ENCODE results near the gene DLG2. TPM values are rescaled to one million over a fixed set of nuclear protein-coding genes. Genes with fewer than 3 reads are reported as not detected.
"Not testable (repeated sequence)": the region's sequence is repeated elsewhere in the genome, so short reads cannot be mapped to it uniquely, and the experiment has no call there.

DLG2 gene
- total RNA-seq, 1 donor from 2014 or later = 174 TPM

DNA sequence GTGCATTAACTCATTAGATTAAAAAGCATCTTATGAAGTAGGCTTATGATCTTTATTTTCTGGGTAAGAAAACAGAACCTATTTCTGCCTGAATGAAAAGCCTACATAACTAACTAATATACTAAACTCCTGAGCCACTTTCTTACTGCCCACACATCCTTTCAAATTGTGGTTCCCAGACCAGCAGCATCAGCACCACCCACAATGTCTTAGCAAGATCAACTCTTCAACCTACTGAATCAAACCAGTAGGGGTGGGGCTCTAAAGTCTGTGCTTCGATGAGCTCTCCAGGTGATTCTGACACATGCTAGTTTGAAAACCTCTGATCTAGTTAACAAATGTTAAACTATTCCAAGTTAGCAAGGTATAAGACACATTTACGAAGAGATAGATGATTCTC, 462.4 kb downstream of the DLG2 start:
- FAIRE-seq (no peak), DNase-seq (ENCODE audit: low spot score in 2 of 2) (no peak)

GRCh38 chr11:85154294-85154693, 472.9 kb downstream of the DLG2 start:
- FAIRE-seq (no peak), DNase-seq (ENCODE audit: low spot score in 2 of 2) (no peak)

DNA sequence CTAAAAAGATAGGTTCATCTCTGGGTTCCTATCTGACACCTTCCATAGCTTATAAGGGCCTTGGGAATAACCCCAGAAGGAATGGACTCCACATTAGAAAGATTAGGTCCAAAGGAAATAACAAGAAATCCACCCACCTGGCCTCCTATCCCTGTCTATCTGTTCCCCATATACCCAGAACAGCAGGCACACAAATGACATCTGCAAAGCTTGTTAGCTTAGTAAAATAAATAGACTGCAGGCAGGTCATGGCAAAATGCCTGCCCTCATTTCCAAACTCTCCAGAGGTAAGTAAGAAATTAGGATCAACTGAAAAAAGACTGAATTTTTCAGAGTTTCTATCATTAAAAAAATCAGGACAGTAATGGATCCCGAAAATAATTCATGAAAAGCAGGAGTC, 489.5 kb downstream of the DLG2 start:
- FAIRE-seq (no peak), DNase-seq (ENCODE audit: low spot score in 2 of 2) (no peak)

- DNase-seq (ENCODE audit: low spot score in 2 of 2) = no peak
- FAIRE-seq = no peak
Observed at GRCh38 chr11:85133636-85134035, 493.5 kb downstream of the DLG2 start.

GRCh38 chr11:85132851-85133585, 494.1 kb downstream of the DLG2 start:
- FAIRE-seq = no peak
- no peak for DNase-seq (ENCODE audit: low spot score in 2 of 2)

DNA sequence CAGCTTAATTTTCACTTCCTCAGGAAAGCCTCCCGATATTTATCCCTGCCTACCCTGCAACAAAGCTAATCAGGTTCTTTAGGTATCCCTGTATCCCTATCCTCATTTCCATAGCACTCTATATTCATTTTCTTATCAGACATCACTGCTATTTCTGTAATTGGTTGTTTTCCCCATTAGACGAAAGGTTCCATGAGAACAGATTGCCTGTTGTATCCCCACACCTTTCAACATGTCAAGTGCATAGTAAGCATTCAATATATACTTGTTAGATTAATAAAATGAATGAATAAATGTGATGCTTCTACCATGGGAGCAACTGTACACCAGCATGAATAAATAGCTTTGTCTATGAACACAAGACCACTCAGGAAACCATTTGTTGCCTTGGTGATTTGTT, 499.8 kb downstream of the DLG2 start:
- no peak for DNase-seq (ENCODE audit: low spot score in 2 of 2)
- no peak for FAIRE-seq

DNA sequence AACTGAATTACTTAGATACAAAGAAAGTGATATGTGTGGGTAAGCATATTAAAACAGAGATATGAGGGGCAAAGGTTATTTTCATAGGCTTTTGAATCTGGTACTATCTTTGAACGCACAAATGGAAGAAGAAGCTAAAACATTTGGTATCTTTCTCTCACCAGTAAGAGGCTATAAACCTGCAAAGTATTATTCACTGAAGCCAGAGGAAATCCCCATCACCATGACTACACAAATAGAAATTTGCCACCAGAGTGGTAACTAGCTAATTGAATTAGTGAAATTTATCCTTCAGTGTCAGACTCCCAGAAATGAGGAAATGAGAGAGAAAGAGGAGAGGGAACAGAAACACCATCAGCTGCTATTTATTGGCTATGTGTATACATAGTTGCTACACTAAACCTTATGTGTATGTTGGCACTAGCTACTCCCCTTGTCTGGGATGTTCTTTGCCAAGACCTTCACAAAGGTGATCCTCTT, 503.4 kb downstream of the DLG2 start:
- no peak for FAIRE-seq
- no peak for DNase-seq (ENCODE audit: low spot score in 2 of 2)

DNA sequence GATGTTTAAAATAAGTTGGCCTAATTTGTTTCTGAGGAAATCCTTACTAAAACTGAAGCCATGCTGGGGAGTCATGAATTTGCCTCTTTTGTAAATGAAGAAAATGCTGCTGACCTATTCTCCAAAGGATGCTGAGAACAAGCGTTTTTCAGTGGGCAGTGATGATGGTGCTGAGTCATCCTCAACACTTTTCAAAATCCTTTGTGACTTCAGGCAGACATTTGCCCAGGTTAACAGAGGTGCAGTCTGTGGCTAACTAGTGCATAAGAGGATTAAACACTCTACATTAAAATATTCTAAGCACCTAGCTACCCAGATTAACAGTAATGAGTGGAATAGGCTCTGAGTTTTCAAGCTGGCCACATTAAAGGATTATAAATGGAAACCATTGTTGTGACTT, 509.0 kb downstream of the DLG2 start:
- no peak for FAIRE-seq

GRCh38 chr11:85115798-85116197, 511.3 kb downstream of the DLG2 start:
- no peak for FAIRE-seq
- no peak for DNase-seq (ENCODE audit: low spot score in 2 of 2)

More for the DNA sequence above, 509.0 kb downstream of the DLG2 start:
- DNase-seq (ENCODE audit: low spot score in 2 of 2) = no peak

GRCh38 chr11:85114786-85115185, 512.4 kb downstream of the DLG2 start:
- DNase-seq (ENCODE audit: low spot score in 2 of 2) (no peak), FAIRE-seq (no peak)

DNA sequence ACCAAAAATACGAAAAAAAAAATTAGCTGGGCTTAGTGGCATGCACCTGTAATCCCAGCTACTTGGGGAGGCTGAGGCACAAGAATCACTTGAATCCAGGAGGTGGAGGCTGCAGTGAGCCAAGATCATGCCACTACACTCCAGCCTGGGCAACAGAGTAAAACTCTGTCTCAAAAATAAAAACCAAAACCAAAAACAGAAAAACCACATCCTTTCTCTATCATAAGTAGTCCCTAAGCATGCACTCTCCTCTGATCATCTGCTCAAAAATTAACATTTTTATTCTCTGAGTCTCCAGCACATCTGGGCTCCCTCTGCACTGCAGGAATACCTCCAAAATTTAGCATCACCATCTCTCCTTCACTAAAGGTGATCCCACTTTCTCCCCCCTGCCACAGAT, 516.9 kb downstream of the DLG2 start:
- FAIRE-seq; DNase-seq (ENCODE audit: low spot score in 2 of 2): not testable (repeated sequence)

DNA sequence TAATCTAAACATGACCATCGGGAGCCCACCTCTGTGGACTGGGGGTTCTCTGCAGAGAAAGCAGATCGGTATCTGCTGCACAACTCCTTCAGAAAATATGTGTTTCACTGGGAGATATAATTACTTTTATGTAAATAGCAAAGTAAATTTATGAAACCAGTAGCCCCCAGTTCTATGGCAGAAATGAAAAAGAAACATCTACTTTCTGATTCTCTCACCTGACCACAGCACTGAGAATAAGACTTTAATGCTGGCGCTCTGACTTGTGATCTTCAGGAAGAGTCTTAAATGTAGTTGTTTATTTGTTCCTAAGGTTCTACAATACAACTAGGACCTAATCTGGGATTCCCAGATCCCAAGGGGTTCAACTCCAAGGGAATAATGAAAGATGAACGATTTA, 518.0 kb downstream of the DLG2 start:
- FAIRE-seq (no peak), DNase-seq (ENCODE audit: low spot score in 2 of 2) (no peak)

DNA sequence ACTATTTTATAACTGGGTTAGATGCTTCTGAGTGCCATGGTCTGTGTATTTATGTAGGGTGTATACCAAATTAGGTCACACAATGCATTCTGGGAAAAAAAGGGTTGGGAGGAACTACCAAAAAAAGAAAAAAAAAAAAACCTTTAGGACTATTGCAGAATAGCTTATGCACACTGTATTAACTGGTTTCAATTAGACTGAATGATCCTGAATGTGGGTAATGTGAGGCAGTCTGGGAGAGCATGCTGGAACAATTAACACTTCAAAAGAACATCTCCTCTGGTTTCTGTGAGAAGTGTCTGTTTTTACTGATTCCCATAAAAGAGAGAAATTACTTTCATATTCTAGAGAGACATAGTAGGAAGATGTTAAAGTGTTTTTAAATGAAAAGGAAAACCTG, 521.3 kb downstream of the DLG2 start:
- no peak for DNase-seq (ENCODE audit: low spot score in 2 of 2)
- no peak for FAIRE-seq

GRCh38 chr11:85099522-85099921, 527.6 kb downstream of the DLG2 start:
- DNase-seq (ENCODE audit: low spot score in 2 of 2) (no peak), FAIRE-seq (no peak)

GRCh38 chr11:85098996-85099395, 528.1 kb downstream of the DLG2 start:
- DNase-seq (ENCODE audit: low spot score in 2 of 2) = no peak
- FAIRE-seq = no peak

GRCh38 chr11:85096939-85097338, 530.2 kb downstream of the DLG2 start:
- DNase-seq (ENCODE audit: low spot score in 2 of 2) (no peak), FAIRE-seq (no peak)

DNA sequence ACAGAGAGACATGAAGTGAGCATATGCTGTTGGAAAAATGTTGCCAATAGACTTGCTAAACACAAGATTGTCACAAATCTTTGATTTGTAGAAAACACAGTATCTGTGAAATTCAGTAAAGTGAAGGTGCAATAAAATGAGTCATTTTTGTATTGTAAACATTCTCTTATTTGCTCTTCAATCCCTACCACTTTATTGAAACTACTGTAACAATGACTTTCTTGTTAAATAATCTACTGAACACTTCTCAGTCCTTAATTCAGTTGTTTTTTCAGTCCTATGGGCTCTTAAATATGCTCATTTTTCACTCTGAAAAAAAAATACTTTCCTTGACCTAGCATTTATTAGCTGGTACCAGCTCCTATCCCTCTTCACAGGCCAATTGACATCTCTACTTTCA, 531.9 kb downstream of the DLG2 start:
- FAIRE-seq = no peak
- DNase-seq (ENCODE audit: low spot score in 2 of 2) = no peak

GRCh38 chr11:85094795-85095194, 532.3 kb downstream of the DLG2 start:
- no peak for FAIRE-seq
- DNase-seq (ENCODE audit: low spot score in 2 of 2) = no peak

GRCh38 chr11:85089654-85090053, 537.5 kb downstream of the DLG2 start:
- DNase-seq (ENCODE audit: low spot score in 2 of 2) (no peak), FAIRE-seq (no peak)

DNA sequence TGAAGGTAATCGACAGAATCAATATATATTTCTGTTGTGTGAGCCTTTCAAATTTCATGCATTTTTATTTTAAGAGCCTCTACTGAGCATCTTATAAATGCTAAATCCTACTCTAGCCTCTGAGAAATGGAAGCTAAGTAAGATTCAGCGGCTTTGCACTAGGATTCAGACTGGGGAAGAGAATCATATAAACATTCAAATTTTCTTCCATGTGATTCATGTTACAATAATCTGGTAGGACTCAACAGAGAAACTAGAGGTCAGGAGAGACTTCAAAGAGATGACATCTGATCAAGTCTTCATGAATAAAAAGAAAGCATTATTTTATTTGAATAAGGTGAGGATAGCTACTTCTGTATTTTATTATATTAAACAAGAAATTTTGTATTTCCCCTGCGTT, 538.9 kb downstream of the DLG2 start:
- DNase-seq (ENCODE audit: low spot score in 2 of 2) (no peak), FAIRE-seq (no peak)

GRCh38 chr11:85086504-85087284, 540.5 kb downstream of the DLG2 start:
- FAIRE-seq = no peak
- DNase-seq (ENCODE audit: low spot score in 2 of 2) = no peak
